Frontal cortex (tissue), 1 donor: Measurements from ENCODE around the gene DTNB. TPM values are rescaled to one million over a fixed set of nuclear protein-coding genes. Genes with fewer than 3 reads are reported as not detected.

Experiments used
- small RNA-seq: library from RNA; depleted of rRNA; stranded (forward); fragments of <200 nt; gene quantifications from one replicate; pipeline ENCODE3, GENCODE V24; 2014
- total RNA-seq: library from RNA; depleted of rRNA; stranded (reverse); fragments of >200 nt; gene quantifications from one replicate; pipeline ENCODE4 v1.2.3, GENCODE V29; 2014

DTNB gene
- total RNA-seq, 1 donor from 2014 or later, result 18.3 TPM

Small RNAs within 50 kb of the gene (small RNA-seq; reads per million reads assigned to genes)
- gene MIR1301 (7.8 reads per million, percentile 94 among the genes with 10 or more reads in this experiment), gene RF00019 (not detected)

Other genes starting within 250 kb of the DTNB start
- gene ASXL2, start 204.9 kb upstream of the DTNB start, total RNA-seq, result 3.3 TPM